BJ (cell line): ENCODE results near the gene ELMO3. TPM values are rescaled to one million over a fixed set of nuclear protein-coding genes. Genes with fewer than 3 reads are reported as not detected.

Experiments used
- CTCF ChIA-PET: fragments of 350-600 bp; formaldehyde crosslinking; extraction: SDS; loops from one replicate; lab custom pipeline; 2021; ENCODE audit warnings: antibody characterized with exemption, inconsistent platforms; lab: Yijun Ruan, JAX
- POLR2A ChIA-PET: fragments of 300-600 bp; sonication (Branson Sonifier 250); formaldehyde crosslinking; extraction: SDS; loops from one replicate; lab custom pipeline; 2021; ENCODE audit warnings: antibody characterized with exemption; lab: Charles Lee
- DNase-seq: peaks from one replicate; pipeline ENCODE4 v3.0.0-alpha.2; 2011; ENCODE audit warnings: low read depth
- H3K27me3 ChIP-seq: 2 replicates; pipeline ENCODE4 v1.6.0; 2011; ENCODE audit warnings: low read length; ENCODE audit not compliant: control insufficient read depth, insufficient read depth
- H3K36me3 ChIP-seq: 2 replicates; pipeline ENCODE4 v1.5.1; 2011; ENCODE audit warnings: low read length; ENCODE audit not compliant: control insufficient read depth, insufficient read depth
- H3K4me3 ChIP-seq: 2 replicates; pipeline ENCODE4 v1.5.1; 2011; ENCODE audit warnings: low read depth, mild to moderate bottlenecking, control low read depth, low read length
- polyA plus RNA-seq: library from polyadenylated mRNA; depleted of rRNA; stranded (reverse); fragments of >200 nt; gene quantifications from 2 replicates; pipeline ENCODE4 v1.2.3, GENCODE V29; 2011
- TF ChIP-seq, protein P1 (sequence below): IDR thresholded peaks from 2 replicates; pipeline ENCODE4 v1.5.1; 2011; ENCODE audit warnings: low read depth, mild to moderate bottlenecking, control low read depth, inconsistent platforms, low read length, moderate library complexity; ENCODE audit not compliant: insufficient read depth

Gene ELMO3
- polyA plus RNA-seq, 1 experiment = 0.97 TPM

DNA sequence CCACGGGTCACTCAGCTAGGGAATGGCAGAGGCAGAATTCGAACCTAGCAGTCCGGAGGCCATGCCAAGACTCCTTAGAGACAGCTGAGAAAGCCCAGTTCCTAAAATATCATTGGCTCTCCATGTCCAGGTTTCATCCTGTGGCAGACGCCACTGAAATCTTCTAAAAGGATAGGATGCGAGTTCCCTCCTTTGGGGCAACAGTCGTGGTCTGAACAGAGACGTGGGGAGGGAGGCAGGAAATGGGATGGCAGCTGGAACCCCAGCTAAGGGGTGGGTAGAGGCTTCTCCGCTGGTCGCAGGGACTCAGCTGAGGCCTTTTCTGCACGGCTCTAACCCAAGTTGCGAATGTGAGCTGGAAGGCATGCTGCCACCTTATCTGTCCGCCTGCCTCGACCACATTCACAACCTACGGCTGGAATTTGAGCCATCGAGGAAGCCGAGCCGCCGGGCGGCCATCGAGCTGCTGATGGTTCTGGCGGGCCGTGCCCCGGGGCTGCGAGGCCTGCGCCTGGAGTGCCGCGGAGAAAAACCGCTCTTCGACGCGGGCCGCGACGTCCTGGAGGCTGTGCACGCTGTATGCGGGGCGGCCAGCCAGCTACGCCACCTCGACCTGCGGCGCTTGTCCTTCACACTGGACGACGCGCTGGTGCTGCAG lies 36.3 kb upstream of the ELMO3 start:
- TF ChIP-seq, protein P1, sequence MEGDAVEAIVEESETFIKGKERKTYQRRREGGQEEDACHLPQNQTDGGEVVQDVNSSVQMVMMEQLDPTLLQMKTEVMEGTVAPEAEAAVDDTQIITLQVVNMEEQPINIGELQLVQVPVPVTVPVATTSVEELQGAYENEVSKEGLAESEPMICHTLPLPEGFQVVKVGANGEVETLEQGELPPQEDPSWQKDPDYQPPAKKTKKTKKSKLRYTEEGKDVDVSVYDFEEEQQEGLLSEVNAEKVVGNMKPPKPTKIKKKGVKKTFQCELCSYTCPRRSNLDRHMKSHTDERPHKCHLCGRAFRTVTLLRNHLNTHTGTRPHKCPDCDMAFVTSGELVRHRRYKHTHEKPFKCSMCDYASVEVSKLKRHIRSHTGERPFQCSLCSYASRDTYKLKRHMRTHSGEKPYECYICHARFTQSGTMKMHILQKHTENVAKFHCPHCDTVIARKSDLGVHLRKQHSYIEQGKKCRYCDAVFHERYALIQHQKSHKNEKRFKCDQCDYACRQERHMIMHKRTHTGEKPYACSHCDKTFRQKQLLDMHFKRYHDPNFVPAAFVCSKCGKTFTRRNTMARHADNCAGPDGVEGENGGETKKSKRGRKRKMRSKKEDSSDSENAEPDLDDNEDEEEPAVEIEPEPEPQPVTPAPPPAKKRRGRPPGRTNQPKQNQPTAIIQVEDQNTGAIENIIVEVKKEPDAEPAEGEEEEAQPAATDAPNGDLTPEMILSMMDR = no peak
- POLR2A ChIA-PET = no interaction called here

GRCh38 chr16:67163164-67163998 lies 35.5 kb upstream of the ELMO3 start:
- ChIA-PET CTCF (interaction anchor here (0.6 to 7.1 kb wide), 7 partner anchors 8 to 200 kb away, joined by 3 to 36 read pairs (median 3); no protein-coding TSS in a partner anchor), POLR2A (no interaction called here)
- no peak for DNase-seq
- Histone ChIP-seq H3K4me3 (no peak overlapping the region), H3K27me3 (peaks cover 18% of the 10 kb centered on the region), H3K36me3 (no peaks in the 10 kb centered on the region)
- TF ChIP-seq, protein P1 = no peak

More for the DNA sequence above, 36.3 kb upstream of the ELMO3 start:
- no peak overlapping the region for H3K4me3 ChIP-seq
- DNase-seq = no peak
- no peaks in the 10 kb centered on the region for H3K36me3 ChIP-seq
- CTCF ChIA-PET = interaction anchor here (0.6 to 7.1 kb wide), 7 partner anchors 12 to 478 kb away, joined by 3 to 36 read pairs (median 3); no protein-coding TSS in a partner anchor
- peaks cover 18% of the 10 kb centered on the region for H3K27me3 ChIP-seq

DNA sequence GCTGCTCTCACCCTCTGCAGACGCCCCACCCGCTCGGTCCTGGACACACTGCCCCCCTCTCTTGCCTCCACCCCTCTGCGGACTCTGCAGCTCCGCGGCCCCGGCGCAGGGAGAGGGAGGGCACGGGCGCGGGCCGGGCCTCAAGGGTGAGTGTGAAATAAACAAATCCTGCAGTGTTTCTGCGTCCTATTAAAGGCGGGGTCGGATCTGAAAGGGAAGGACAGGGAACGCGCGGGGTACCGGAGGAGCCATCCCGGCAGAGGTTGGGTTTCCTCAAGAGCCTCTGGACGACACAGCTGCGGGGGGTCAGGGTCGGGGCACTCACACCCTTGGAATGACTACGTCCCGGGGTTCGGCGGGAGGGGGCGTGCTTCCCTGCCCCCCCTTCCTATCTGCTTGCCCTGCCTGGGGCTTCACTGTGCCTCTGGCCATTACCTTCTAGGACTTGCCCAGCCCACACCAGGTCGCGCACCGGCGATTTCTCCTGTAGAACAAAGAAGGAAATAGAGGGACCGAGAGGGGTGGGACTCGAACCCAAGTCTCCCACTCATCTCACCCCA lies 34.9 kb upstream of the ELMO3 start:
- ChIA-PET POLR2A (no interaction called here), CTCF (interaction anchor here (0.9 to 7.1 kb wide), 2 partner anchors 9 to 11 kb away, joined by 3 to 36 read pairs; no protein-coding TSS in a partner anchor)
- no peak for DNase-seq
- no peaks in the 10 kb centered on the region for H3K36me3 ChIP-seq
- H3K27me3 ChIP-seq = peaks cover 18% of the 10 kb centered on the region
- TF ChIP-seq, protein P1 = no peak
- peak overlapping the region; percentile 9 for H3K4me3 ChIP-seq

DNA sequence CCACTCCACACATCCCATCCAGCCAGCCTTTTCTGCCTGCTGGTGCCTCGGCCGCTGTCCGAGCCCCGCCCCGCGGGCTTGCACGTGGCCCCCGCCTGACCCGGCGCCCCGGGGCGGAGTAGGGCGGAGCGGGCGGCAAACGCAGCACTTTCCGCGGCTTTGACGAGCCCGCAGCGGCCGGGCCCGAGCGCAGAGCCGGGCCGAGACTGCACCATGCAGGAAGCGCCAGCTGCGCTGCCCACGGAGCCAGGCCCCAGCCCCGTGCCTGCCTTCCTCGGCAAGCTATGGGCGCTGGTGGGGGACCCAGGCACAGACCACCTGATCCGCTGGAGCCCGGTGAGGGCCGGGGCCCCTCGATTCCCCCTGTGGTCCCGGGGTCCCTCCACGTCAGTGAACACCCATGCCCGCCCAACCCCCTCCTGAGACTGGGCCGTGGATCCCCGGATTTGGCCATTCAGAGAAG lies 34.3 kb upstream of the ELMO3 start, which contains the start of gene HSF4:
Gene HSF4 (plus strand): TSS at position 147 of the 463 bp plus-strand sequence. CDS start 67 bp downstream, at position 214.
- TF ChIP-seq, protein P1 = no peak
- ChIA-PET CTCF (interaction anchor here (1.9 to 7.1 kb wide), 2 partner anchors 9 to 10 kb away, joined by 5 to 36 read pairs; no protein-coding TSS in a partner anchor), POLR2A (no interaction called here)
- Histone ChIP-seq H3K27me3 (peaks cover 18% of the 10 kb centered on the region), H3K4me3 (peak within 1 kb of the TSS; percentile 9), H3K36me3 (no peaks in the 10 kb centered on the region)
- no peak for DNase-seq
